Measurements from ENCODE around the gene POC5.
A peak's percentile ranks its signal among the peaks of the same experiment; 100 is the strongest.
"Not testable (repeated sequence)": the region's sequence is repeated elsewhere in the genome, so short reads cannot be mapped to it uniquely, and the experiment has no call there.

The POC5 gene

DNA sequence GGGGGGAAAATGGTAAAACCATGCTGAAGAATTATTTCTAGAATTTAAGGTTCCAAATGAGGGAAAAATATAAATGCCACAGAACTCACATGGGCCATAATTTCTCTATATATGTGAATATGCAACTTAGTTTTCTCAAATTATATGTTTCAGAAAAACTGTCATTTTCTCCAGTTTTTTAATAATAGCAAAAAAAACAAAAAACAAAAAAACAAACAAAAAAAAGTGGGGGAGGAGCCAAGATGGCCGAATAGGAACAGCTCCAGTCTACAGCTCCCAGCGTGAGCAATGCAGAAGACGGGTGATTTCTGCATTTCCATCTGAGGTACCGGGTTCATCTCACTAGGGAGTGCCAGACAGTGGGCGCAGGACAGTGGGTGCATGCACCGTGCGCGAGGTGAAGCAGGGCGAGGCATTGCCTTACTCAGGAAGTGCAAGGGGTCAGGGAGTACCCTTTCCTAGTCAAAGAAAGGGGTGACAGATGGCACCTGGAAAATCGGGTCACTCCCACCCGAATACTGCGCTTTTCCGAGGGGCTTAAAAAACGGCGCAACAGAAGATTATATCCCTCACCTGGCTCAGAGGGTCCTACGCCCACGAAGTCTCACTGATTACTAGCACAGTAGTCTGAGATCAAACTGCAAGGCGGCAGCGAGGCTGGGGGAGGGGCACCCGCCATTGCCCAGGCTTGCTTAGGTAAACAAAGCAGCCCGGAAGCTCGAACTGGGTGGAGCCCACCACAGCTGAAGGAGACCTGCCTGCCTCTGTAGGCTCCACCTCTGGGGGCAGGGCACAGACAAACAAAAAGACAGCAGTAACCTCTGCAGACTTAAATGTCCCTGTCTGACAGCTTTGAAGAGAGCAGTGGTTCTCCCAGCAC is 21.5 kb downstream of the POC5 start:
- not testable (repeated sequence) for DNase-seq

DNA sequence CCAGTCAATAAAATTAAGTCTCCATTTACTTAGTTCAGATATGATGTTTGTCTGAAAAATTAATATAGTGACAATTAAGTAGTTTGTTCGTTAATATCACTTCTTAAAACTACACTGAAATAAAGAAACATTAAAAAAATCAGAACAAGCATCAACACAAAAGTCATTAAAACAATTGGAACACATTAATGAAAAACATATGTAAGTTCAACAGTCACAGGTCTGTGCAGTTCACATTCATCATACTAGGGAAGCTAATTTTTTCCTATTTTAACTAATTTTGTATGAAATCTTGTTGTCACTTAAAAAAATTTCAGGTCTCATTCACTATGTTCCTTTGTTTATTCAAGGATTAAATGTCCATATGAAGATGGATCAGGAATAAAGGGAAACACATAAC is 22.5 kb downstream of the POC5 start:
- DNase-seq: no peak

DNA sequence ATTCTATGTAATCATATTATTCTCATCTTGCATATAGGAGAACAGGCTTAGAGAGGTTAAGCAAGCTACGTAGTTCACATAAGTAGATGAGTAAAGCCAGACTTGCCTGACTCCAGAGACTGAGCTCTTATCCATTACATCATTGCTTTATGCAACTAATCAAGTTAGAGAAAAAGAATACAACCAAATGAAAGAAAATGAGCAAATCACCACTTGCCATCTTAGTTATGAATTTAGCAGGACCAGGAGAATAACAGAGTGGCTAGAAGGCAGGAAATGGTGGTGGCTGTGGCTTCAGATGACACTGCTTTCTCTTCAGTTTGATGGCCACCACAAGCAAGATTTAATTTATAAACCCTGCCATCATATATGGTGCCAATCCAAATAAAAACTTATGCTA is 26.6 kb downstream of the POC5 start:
- no peak for DNase-seq

DNA sequence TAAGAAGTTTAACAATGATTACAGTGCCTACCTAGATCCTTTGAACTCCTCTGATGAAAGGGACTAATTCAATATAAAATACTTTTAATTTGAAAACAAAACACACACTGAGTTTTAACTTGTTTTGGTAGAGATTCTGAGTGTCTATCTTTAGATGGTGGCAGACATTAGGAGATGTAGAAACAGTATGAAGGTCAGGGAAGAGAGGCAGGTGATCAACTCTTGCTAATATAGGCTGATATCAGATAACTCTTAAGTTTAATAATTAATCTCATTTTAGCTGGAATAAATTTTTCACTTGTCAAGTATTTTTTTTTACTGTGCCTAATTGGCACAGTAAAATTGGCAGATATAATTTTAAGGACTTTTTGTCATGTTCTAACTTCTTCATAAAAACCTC is 30.8 kb downstream of the POC5 start:
- DNase-seq: no peak

DNA sequence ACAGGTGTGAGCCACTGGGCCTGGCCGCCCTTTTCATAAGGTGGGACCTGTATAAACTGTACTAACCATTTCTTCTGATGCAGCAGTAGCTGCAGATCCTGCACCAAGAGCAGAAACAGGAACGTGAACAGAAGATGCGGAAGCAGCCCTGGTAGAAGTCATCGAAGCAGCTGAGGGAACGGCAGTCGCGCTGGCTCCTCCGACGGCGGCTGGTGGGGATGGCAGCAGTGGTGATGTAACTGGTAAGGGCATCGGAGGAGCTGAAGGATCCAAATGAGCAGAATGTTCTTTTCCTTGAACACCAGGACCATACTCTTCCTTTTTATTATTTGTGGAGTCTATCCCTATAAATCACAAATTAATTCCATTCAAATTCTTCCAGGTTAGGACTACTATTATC is 32.1 kb downstream of the POC5 start:
- DNase-seq: no peak

DNA sequence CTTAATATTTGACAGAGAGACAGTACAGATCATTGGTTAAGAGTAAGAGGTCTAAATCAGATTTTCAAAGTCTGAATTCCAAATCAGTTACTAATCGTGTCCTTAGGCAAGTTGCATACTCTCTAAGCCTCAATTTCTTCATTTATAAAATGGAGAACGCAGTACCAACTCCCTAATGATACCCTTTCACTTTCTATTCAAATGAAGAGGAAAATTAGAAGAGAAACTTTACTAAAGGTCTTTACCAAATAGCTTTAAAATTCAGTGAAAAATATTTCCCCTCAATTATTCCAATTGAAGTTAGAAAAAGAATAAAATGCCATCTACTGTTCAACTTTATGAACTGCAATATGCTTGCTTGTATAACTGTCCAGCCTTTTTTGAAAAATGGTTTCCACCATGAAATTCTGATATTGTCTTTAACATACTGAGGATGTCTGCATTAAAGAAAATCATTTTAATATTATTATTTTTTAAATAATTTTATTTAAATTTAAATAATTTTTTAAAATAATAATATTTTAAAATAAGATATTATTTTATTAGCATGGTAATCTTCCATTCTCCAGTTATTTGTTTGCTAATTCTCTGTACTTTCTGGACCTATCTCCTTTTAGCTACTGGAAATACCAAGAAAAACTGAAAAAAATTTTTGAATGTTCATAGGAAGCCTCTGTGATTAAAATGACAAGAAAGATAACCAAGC is 36.0 kb downstream of the POC5 start:
- no peak for DNase-seq

DNA sequence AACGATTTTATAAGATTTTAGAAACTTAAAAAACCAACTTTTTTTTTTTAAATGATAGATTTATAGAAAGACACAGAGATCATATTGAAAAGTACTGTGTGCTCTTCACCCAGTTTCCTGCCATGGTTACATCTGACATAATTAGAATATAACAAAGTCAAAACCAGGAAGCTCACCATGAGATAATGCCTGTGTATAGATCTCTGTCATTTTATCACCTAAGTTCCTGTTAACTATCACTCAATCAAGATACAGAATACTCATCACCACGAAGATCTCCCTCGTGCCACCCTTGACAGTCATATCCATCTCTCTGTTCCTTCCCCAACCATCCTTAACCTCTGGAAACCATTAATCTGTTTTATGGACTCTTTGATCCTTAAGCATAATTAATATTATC is 39.1 kb downstream of the POC5 start:
- no peak for DNase-seq

DNA sequence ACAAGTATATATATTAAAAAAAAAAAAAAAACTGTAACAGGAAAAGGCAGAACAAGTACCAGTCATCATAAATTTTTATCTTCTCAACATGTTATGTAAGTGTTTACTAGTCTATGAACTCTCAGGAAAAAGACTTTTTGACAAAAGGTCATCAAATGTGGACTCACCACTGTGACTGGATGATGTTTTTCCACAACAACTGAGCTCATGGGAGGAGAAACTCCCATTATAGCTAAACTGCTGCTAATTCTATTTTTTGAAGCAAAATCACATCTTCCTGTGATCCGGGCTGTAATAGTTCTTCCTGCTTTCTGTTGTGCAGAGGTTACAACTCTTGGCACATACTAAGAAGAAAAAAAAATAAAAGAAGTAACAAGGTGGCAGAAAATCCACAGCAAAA is 39.6 kb downstream of the POC5 start:
- no peak for DNase-seq

DNA sequence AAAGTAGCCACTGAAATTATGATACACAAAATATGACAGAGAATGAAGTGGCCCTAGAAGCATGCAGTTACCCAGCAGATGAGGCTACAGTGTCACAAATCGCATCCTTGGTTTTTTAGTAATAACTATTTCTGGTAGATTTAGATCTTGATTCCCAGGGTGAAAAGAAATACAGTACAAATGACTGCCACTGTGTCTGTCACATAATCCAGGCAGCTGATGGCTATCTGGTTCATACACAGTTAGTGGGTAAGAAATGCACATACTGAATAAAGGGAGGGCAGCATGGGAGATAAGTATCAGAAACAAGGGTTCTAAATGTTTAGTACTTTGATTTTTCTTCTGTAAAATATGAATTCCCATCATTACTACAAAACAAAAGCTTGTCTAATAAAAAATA is 41.5 kb downstream of the POC5 start:
- no peak for DNase-seq

DNA sequence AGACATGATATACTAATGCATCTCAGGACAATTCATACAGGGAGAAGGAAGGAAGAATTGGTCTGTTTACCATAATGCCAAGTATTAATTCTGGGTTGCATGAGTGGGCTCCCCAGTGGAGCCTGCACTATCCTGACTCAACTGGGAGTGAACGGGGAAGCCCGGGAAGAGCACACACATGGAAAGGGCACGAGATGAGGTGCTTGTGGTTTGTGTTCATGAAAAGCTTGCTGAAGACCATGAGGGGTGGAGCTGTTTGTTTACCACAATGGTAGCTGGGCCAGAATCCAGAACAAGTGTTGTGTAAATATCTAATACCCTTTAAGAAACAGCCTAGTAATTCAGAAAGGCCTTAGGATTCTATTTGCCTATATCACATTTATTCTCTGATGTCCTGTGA is 44.6 kb downstream of the POC5 start:
- no peak for DNase-seq

DNA sequence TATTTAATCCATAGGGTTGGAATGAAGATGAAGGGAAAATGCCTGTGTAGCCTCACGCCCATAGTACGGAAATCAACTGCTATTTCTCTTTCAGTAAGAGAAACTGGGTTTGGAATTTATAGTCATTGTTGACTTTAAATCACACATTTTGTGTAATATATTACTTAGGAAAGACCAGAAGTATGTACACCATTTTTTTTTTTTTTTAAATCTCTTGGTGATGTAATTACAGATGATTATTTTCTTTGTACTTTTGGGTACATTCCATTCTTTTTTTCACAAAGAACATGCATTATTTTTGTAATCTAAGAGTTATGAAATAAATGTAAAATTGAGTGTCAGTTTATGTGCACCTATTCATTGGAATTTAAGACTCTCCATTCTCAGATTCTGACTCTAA is 45.7 kb downstream of the POC5 start:
- no peak for DNase-seq

DNA sequence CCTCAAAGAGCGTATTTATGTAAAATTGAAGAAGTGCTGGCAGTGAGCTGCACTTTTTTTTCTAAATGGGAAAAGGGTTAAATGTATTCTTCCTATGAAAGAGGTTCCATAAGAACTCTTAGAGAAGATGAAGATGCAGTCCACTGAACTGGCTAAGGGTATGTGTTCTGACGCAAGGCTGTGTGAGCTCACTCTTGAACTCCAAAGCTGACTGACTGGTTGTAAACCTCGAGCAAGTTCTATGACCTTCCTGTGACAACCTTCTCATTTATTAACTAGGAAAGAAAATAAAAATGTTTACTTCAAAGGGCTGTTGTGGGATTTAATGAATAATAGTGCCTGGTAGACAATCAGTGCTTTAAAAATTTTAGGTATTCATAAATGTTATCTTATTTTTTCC is 46.7 kb downstream of the POC5 start:
- DNase-seq: no peak

DNA sequence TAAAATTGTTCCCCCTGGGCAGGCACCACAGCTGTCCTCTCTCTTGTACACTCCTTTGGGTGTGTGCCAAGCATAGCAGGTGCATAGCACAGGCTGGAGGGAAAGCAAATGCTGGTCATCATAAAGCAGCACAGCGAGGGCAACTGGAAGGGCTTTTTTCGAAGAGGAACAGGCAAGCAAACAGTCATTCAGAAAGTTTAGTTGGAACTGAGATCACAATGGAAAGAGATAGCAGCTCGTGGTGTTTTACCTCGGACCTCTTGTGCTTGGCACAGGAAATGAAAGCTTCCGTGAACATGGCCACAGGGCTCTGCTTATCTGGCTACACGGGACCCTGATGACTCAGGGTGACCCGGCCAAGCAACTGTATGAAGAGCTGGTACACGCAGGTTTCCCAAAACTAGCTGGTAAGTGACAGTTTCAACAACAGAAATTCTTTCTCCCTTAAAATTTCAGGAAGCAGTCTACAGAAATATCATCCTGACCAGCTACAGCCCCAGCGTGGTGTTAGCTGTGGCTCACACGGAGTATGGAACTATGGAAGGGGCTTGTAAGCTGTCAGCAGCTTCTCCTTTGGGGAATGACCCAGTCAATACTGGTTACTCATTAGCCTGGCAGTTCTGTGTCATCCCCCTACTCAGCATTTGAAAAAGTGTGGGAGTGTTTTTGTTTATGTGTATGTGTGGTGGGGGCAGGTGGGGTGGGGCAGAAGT is 48.1 kb downstream of the POC5 start:
- peak; percentile 75 for DNase-seq

DNA sequence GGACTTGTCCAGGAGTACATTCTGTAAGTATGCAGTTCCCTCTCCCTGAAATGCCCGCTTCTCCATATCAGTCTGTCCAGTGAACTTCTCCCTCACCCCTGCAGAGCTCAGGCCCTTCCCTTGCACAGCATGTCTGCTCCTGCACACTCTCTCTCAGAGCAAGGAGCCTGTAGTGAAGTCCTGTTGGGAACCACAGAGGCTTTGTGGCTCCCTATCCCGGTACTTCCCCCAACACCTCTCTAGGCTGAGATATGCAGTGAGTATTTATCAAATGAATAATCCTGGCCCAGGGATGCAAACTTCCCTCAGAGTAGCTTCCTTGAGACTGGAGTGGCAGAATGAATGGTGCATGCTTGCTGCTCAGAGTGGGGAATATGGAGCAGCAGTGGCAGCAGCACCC is 48.8 kb downstream of the POC5 start:
- no peak for DNase-seq

DNA sequence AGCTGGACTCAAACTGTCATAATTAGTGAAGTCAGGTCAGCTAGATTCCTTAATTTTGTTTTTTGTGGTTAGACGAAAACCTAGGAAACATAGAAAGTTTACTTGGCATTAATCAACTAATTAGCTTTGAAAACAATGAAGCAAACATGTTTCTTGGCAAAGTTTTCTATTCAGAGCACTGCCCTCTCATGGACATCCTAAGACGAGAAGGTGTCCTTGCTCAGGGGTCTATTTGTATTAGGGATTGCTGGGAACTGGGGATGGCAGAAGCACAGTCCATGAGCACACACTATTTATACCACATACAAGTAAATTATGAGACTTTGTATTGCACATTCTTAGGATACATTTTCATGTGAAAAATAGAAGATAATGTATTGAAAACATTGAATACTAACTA is 49.7 kb downstream of the POC5 start:
- DNase-seq: no peak

DNA sequence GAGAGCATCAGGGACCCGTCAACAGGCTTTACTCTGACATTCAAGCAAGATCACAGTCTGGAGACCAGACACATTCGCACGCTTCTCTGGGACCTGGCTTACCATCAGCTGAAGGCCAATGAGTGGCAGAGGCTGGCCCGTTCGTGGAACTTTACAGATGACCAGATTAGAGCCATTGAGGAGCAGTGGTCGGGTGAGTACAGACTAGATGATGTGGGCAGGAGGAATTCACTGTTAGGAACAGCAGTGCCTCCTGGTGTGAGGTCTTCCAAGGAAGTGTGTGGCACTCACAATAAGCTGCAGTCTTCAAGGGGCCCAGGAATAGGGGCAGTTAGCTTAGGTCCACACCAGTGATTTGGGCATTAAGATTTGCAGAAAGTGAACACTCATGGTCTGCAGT is 50.4 kb downstream of the POC5 start:
- no peak for DNase-seq

DNA sequence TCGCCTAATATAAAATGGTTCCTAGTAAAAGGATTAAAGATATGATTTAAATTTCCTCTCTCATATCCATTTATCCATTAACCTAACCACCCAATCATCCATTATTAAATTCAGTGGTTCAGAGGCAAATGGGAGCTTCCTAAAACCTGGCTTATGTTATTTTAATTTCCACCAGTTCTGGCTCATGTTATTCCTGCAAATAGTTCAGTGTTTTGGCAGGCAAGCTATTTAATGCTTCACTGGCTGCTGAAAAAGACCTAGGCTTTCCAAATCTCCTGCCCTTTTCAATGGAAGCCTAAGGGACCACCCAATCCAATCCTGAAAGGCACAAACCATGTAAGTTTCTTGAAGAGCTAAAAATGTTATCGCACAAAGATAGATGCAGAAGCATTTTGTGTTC is 52.3 kb downstream of the POC5 start:
- no peak for DNase-seq

DNA sequence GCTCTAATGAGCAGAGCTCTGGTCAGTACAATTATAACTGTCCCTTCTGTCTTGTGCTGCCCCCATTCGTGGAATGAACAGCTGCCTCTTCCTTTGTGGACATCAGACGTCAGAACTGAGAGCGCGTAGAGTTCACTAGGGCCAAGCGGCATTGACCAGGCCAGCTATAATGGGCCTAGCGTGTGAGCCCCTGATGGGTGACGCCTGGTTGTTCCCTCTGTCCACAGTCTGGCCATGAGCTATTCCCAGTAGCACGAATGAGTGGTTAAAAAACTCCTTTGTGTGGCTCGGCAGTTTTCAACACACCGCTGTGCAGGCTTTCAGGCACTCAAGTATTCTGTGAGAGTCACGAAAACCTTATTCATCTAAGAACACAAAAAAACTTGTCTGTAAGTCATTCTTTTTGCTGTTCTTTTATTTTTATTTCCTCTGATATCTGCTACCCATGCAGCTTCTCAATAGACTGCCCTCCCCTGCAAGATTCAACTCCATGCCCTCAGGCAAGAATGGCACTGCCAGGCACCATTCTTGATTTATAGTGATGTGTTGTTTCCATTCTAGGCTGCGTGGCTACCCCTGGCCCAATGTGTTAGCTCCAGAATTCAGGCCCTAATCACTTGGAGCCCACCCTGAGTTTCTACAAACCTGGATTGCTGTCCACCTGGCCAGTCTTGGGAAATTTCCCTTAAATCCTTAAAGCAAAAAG is 53.5 kb downstream of the POC5 start:
- DNase-seq: no peak

DNA sequence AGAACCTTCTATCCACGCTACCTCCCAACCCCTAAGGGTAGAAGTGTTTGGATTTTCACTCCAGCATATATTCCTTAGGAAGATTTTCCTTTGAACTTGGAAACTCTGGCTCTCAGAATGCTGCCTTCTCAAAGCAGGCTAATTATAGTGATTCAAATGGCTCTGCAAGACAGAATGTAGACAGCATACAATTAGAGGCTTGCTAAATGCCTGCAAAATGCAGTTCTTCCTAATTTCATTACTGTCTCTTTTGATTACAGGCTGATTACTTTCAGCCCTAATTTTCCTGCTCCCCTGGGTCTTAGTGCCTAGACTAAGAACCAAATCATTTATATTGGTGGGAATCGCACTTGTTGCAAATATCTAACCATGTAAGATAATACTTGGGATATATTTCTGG is 55.2 kb downstream of the POC5 start:
- DNase-seq: no peak

DNA sequence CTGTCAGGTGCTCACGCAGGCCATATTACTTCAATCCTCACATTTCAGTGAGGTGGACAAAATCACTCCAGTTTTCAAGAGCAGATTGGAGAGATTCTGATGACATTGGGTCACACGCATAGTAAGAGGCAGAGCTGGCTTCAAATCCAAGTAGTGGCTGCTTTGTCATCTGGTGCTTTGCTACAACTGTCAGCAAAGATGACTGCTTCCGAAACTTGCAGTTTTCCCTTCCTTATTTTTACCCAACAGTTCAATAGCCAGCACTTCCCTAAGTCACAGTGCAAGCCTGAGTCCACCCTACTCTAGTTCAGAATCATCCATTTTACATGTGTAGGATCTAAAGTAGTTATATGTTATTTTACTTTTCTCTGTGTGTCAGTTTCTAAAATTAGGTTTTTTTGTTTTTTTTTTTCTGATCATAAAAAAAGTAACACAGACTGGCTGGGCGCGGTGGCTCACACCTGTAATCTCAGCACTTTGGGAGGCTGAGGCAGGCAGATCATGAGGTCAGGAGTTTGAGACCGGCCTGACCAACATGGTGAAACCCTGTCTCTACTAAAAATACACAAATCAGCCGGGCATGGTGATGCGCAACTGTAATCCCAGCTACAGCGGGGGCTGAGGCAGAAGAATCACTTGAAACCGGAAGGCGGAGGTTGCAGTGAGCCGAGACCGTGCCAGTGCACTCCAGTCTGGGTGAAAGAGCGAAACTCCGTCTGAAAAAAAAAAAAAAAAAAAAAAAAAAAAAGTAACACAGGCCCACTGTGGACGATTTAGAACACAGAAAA is 56.4 kb downstream of the POC5 start:
- DNase-seq: no peak

DNA sequence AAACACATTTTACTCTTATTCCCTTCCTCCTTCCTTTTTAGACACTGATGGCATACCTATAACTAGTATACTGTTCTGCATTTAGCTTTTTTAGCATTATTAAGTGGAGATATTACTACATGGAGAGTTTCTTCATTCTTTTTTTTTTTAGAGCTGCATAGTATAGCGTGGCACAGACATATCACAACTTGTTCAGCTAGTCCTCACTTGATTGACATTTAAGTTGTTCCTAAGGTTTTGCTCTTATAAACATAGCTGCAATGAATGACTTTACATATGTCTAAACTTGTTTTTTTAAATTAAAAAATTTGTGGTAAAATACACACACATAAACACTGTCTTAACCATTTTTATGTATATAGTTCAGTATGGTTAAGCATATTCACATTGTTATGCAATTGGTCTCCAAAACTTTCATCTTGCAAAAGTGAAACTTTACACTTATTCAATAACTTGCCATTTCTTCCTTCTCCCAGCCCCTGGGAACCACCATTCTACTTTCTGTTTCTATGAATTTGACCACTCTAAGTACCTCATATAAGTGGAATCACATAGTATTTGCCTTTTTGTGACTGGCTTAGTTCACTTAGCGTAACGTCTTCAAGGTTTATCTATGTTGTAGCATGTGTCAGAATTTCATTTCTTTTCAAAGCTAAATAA is 57.3 kb downstream of the POC5 start:
- DNase-seq: no peak
